RWPE2 (cell line): ENCODE measurements around the gene NEIL3.

Experiments
- ATAC-seq: fragments of 200-7000 bp; cut with Tn5 transposase; 3 replicates; pipeline ENCODE4 v1.9.1; 2021; ENCODE audit warnings: low read depth
- DNase-seq: peaks from one replicate; pipeline ENCODE4 v3.0.0-alpha.2; 2020; ENCODE audit warnings: low spot score
- H3K27ac ChIP-seq: fragments of 450-650 bp; 2 replicates; pipeline ENCODE4 v1.5.1; 2017; ENCODE audit warnings: mild to moderate bottlenecking; ENCODE audit not compliant: poor library complexity, severe bottlenecking
- H3K27me3 ChIP-seq: fragments of 250-450 bp; sonication (Bioruptor Pico); 2 replicates; pipeline ENCODE4 v1.5.1; 2021; ENCODE audit warnings: mild to moderate bottlenecking, moderate library complexity; ENCODE audit not compliant: insufficient read depth, poor library complexity, severe bottlenecking
- H3K36me3 ChIP-seq: fragments of 250-450 bp; sonication (Bioruptor Pico); 2 replicates; pipeline ENCODE4 v1.5.1; 2020; ENCODE audit warnings: low read depth, mild to moderate bottlenecking, moderate library complexity
- H3K4me1 ChIP-seq: fragments of 250-450 bp; sonication (Bioruptor Pico); 2 replicates; pipeline ENCODE4 v1.5.1; 2021; ENCODE audit warnings: mild to moderate bottlenecking, moderate library complexity; ENCODE audit not compliant: insufficient read depth, poor library complexity, severe bottlenecking
- H3K4me3 ChIP-seq: fragments of 250-450 bp; sonication (Bioruptor Pico); 2 replicates; pipeline ENCODE4 v1.5.1; 2021; ENCODE audit warnings: mild to moderate bottlenecking, moderate library complexity; ENCODE audit not compliant: severe bottlenecking
- H3K9me3 ChIP-seq: fragments of 250-450 bp; sonication (Bioruptor Pico); 2 replicates; pipeline ENCODE4 v1.5.1; 2021; ENCODE audit warnings: mild to moderate bottlenecking, moderate library complexity; ENCODE audit not compliant: severe bottlenecking
- CTCF ChIP-seq: fragments of 450-650 bp; IDR thresholded peaks from one replicate; pipeline ENCODE4 v1.5.1; 2017; ENCODE audit warnings: mild to moderate bottlenecking, moderate library complexity; ENCODE audit not compliant: poor library complexity, severe bottlenecking

NEIL3 gene

GRCh38 chr4:177339477-177340374 lies 30.1 kb downstream of the NEIL3 start:
- Histone ChIP-seq H3K27ac (no peak overlapping the region), H3K4me1 (no peaks in the 10 kb centered on the region), H3K4me3 (no peak overlapping the region), H3K9me3 (no peaks in the 10 kb centered on the region), H3K36me3 (peaks cover 74% of the 10 kb centered on the region), H3K27me3 (no peaks in the 10 kb centered on the region)
- DNase-seq: no peak
- peak; percentile 74 for ATAC-seq
- TF ChIP-seq CTCF: peak; percentile 81

DNA sequence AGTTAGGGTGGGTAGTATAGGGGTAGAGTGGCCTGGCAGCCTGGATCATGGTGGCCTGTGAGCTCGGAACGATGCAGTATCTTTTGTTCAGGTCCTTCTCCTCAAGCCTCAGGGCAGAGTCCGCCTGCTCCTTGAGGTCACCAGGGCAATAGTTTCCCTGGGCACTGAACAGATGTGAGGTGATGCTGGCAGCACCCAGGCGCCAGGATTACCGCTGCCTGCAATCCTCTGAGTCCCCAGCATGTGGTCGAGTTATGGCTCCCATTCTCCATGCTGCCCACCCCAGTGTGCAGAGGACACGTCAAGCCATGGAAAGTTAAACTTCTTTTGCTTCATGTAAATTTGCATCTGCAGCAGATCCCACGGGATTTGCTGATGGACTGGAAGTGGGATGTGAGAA lies 38.7 kb downstream of the NEIL3 start:
- Histone ChIP-seq H3K36me3 (peaks cover 55% of the 10 kb centered on the region), H3K4me3 (no peak overlapping the region), H3K9me3 (no peaks in the 10 kb centered on the region), H3K4me1 (no peaks in the 10 kb centered on the region), H3K27ac (no peak overlapping the region), H3K27me3 (no peaks in the 10 kb centered on the region)
- DNase-seq (no peak), ATAC-seq (no peak)
- TF ChIP-seq CTCF: no peak

DNA sequence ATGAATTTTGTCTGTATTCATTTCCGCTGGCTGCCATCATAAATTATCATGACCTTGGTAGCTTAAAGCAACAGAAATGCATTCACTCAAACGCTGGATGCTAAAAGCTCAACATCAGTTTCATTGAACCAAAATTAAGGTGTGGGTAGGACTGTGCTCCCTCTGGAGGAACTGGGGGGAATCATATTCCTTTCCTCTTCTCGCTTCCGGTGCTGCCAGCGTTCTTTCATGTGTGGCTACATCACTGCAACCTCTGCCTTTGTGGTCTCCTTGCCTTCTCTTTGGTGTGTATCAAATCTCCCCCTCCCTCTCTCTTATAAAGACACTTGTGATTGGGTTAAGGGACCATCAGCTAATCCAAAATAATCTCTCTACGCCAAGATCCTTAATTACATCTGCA lies 39.5 kb downstream of the NEIL3 start:
- no peaks in the 10 kb centered on the region for H3K27me3 ChIP-seq
- no peaks in the 10 kb centered on the region for H3K9me3 ChIP-seq
- ATAC-seq: no peak
- H3K36me3 ChIP-seq: peaks cover 55% of the 10 kb centered on the region
- no peaks in the 10 kb centered on the region for H3K4me1 ChIP-seq
- TF ChIP-seq CTCF: no peak
- no peak overlapping the region for H3K4me3 ChIP-seq
- no peak overlapping the region for H3K27ac ChIP-seq
- no peak for DNase-seq

- Histone ChIP-seq H3K9me3 (no peaks in the 10 kb centered on the region), H3K4me3 (no peak overlapping the region), H3K27ac (no peak overlapping the region), H3K27me3 (no peaks in the 10 kb centered on the region), H3K4me1 (peaks cover 9% of the 10 kb centered on the region), H3K36me3 (peaks cover 39% of the 10 kb centered on the region)
- TF ChIP-seq CTCF: no peak
- ATAC-seq (no peak), DNase-seq (no peak)
Measured at GRCh38 chr4:177351622-177352244, 42.1 kb downstream of the NEIL3 start.
